GM18499 (cell line): ENCODE measurements around the gene TEX53.

Experiments used
- ATAC-seq: cut with Tn5 transposase; IDR thresholded peaks from one replicate; pipeline ENCODE4 v1.9.1; 2021; ENCODE audit warnings: moderate number of reproducible peaks; ENCODE audit not compliant: insufficient read depth, unreplicated experiment

TEX53 gene

GRCh38 chr9:114607671-114608524 lies 49.7 kb downstream of the TEX53 start:
- ATAC-seq: no peak

GRCh38 chr9:114606597-114607207 lies 50.9 kb downstream of the TEX53 start:
- ATAC-seq: no peak
